Measurements from ENCODE around the gene STAB1.

Gene STAB1

GRCh38 chr3:52494886-52495495 is at the start of gene STAB1:
STAB1 (plus strand) TSS chr3:52495338; CDS start chr3:52495414, 76 bp downstream.
- DNase-seq = no peak

- DNase-seq = no peak
These were observed 49.1 kb upstream of the STAB1 start for GRCh38 chr3:52446042-52446441.

- peak; percentile 33 to 94 for DNase-seq
These were observed 48.3 kb upstream of the STAB1 start for GRCh38 chr3:52446631-52447511.

GRCh38 chr3:52447512-52448355 is 47.4 kb upstream of the STAB1 start:
- no peak for DNase-seq

- DNase-seq = no peak
These were observed 44.5 kb upstream of the STAB1 start for GRCh38 chr3:52450489-52451236.

- DNase-seq = no peak
These were observed 43.7 kb upstream of the STAB1 start for GRCh38 chr3:52451237-52452083.

GRCh38 chr3:52452126-52452525 is 43.0 kb upstream of the STAB1 start:
- DNase-seq = no peak

GRCh38 chr3:52452570-52453221 is 42.4 kb upstream of the STAB1 start:
- no peak for DNase-seq

GRCh38 chr3:52453496-52454249 is 41.5 kb upstream of the STAB1 start, which contains the start of gene TNNC1:
TNNC1 (minus strand) TSS chr3:52454041; CDS start chr3:52454015, 26 bp downstream.
- DNase-seq = no peak

- no peak for DNase-seq
These were observed 40.7 kb upstream of the STAB1 start for GRCh38 chr3:52454250-52454937.

- no peak for DNase-seq
These were observed 40.2 kb upstream of the STAB1 start for GRCh38 chr3:52454938-52455282.

GRCh38 chr3:52455283-52456168 is 39.6 kb upstream of the STAB1 start, which contains the start of gene NISCH:
NISCH (plus strand) TSS chr3:52455604; CDS start chr3:52455642, 38 bp downstream.
- DNase-seq = peak; percentile 52 to 77

GRCh38 chr3:52456169-52456799 is 38.9 kb upstream of the STAB1 start:
- DNase-seq = no peak

GRCh38 chr3:52456800-52457183 is 38.3 kb upstream of the STAB1 start:
- DNase-seq = no peak

- DNase-seq = no peak
These were observed 36.9 kb upstream of the STAB1 start for GRCh38 chr3:52458031-52458760.

GRCh38 chr3:52458770-52459545 is 36.2 kb upstream of the STAB1 start:
- no peak for DNase-seq

Measured in inflammatory macrophage treated with lipopolysaccharide for 1 hour (primary cell).